Measurements from ENCODE around the gene HMG20A.

HMG20A gene

DNA sequence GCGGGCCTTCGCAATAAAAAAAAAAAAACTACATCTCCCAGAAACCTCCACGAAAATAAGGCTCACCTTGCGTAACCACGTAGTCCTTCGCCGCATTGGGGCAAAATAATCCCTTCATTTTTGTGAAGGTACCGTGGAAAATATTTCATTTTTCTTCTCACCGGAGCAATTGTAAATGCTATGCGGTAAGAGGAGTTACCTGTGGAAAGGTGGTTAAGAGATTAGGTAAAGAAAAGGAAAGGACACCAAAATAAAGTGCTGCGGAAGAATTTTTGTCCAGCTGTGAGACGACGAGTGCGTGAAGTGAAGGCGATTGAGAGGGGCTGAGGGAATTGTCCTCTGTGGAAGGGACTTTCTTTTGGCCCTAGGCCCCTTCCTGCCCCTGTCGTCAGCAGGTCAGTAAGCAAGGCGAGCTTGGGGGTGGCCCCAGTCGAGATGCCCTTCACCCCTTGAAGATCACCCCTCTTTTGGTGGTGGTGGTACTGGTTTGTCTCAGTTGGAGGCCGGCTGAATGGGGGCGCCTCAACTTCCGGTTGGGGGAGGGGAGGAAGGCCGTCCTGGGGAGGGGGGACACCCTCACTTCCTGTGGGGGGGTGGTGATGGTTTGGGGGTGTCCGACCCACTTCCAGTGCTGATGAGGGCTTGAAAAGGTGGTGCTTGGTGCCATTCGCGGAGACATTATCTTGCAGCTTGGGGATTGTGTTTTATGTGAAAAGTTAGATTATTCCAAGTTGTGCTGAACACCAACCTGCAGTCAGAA, at the start of gene HMG20A:
HMG20A (plus strand) TSS at position 279 of the 760 bp plus-strand sequence. CDS start 37,520 bp downstream, outside the sequence.
- in situ Hi-C loops (cut with HindIII; ENCODE audit: low pct_unique_long_range_greater_than_20kb, low sequenced_read_pairs): no loop called here
- 0 out of 2 replicates have a peak, but pooled peaks have one; percentile 15 for TF ChIP-seq JUND (IDR thresholded peaks at IDR 0.05; ENCODE audit: low read depth)
- peak; percentile 45 to 89 for DNase-seq (ENCODE audit: low read depth in 1 of 2, low spot score in 1 of 2)

DNA sequence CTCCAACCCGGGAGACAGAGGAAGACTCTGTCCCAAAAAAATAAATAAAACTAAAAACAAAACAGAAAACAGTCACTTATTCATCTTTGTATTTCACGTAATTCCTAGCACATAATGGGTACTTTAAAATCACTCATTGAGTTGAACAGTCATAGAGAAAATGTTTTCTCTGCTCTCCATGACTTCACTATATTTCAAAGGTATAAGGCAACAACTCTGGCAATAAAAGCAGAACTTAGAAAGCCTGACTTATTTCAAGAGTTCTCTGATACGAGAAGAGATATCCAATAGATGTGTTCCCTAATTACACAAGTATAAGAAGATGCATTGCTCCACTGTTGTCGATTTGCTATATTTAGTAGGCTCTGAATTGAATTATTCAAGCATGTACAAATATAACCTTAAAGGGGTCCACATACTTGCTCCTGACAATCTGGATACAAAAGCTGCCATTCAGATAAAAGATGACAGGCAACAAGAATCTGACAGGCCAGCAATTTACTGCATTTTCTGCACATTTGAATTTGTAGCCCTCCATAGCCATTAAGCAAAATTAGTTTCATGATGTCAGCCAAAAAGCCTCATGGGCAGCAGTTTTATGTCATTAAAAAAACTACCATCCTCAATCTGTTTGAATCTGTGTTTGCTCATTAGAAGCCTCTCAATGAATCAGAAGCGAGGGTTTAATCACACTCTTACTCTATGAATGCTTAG, 48.7 kb upstream of the HMG20A start:
- no peak for TF ChIP-seq JUND (IDR thresholded peaks at IDR 0.05; ENCODE audit: low read depth)
- no peak for DNase-seq (ENCODE audit: low read depth in 1 of 2, low spot score in 1 of 2)
- in situ Hi-C loops (cut with HindIII; ENCODE audit: low pct_unique_long_range_greater_than_20kb, low sequenced_read_pairs): no loop called here

DNA sequence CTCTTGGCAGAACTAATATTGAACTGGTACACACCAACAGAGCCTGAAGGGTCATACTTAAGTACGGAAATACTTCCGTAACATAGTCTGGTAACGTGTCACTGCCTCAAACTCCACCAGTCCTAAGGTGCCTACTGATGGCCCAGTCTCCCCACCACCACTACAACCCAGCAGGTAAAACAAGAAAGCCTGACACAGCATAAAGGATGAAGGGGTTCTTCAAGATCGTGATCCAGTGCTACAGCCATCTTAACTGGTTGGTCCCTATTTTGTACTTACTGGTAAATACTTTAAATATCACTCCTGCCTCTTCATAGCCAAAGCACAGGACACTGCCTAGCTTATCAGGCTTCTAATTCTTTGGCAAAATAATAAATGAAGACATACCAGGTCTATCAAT, 47.2 kb upstream of the HMG20A start:
- in situ Hi-C loops (cut with HindIII; ENCODE audit: low pct_unique_long_range_greater_than_20kb, low sequenced_read_pairs): no loop called here
- TF ChIP-seq JUND (IDR thresholded peaks at IDR 0.05; ENCODE audit: low read depth): no peak
- no peak for DNase-seq (ENCODE audit: low read depth in 1 of 2, low spot score in 1 of 2)

- TF ChIP-seq JUND (IDR thresholded peaks at IDR 0.05; ENCODE audit: low read depth): no peak
- in situ Hi-C loops (cut with HindIII; ENCODE audit: low pct_unique_long_range_greater_than_20kb, low sequenced_read_pairs): no loop called here
- no peak for DNase-seq (ENCODE audit: low read depth in 1 of 2, low spot score in 1 of 2)
Observed at GRCh38 chr15:77375133-77375532, 45.6 kb upstream of the HMG20A start.

GRCh38 chr15:77376770-77377169, 43.9 kb upstream of the HMG20A start:
- in situ Hi-C loops (cut with HindIII; ENCODE audit: low pct_unique_long_range_greater_than_20kb, low sequenced_read_pairs): no loop called here
- peak; percentile 41 to 74 for DNase-seq (ENCODE audit: low read depth in 1 of 2, low spot score in 1 of 2)
- TF ChIP-seq JUND (IDR thresholded peaks at IDR 0.05; ENCODE audit: low read depth): no peak

DNA sequence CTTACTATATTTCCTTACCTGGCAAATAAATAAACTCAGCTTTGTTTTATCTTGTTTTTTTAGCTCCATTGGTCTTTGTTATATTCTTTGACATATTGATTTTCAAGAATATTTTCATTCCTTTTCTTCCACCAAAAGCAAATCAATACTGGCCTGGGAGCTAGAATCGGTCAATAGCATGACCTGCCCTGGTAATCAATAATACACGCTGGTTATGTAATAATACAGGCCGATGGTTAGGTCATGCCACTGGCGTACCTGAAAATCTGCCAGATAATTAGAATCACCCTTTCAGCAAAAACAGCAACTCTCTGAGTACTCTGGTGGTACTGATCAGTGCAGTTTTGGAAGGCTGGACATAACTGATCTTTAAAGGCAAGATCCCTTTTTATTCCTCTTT, 40.7 kb upstream of the HMG20A start:
- in situ Hi-C loops (cut with HindIII; ENCODE audit: low pct_unique_long_range_greater_than_20kb, low sequenced_read_pairs): no loop called here
- DNase-seq (ENCODE audit: low read depth in 1 of 2, low spot score in 1 of 2): no peak
- no peak for TF ChIP-seq JUND (IDR thresholded peaks at IDR 0.05; ENCODE audit: low read depth)

GRCh38 chr15:77384086-77384485, 36.6 kb upstream of the HMG20A start:
- no peak for TF ChIP-seq JUND (IDR thresholded peaks at IDR 0.05; ENCODE audit: low read depth)
- no peak for DNase-seq (ENCODE audit: low read depth in 1 of 2, low spot score in 1 of 2)
- in situ Hi-C loops (cut with HindIII; ENCODE audit: low pct_unique_long_range_greater_than_20kb, low sequenced_read_pairs): no loop called here

DNA sequence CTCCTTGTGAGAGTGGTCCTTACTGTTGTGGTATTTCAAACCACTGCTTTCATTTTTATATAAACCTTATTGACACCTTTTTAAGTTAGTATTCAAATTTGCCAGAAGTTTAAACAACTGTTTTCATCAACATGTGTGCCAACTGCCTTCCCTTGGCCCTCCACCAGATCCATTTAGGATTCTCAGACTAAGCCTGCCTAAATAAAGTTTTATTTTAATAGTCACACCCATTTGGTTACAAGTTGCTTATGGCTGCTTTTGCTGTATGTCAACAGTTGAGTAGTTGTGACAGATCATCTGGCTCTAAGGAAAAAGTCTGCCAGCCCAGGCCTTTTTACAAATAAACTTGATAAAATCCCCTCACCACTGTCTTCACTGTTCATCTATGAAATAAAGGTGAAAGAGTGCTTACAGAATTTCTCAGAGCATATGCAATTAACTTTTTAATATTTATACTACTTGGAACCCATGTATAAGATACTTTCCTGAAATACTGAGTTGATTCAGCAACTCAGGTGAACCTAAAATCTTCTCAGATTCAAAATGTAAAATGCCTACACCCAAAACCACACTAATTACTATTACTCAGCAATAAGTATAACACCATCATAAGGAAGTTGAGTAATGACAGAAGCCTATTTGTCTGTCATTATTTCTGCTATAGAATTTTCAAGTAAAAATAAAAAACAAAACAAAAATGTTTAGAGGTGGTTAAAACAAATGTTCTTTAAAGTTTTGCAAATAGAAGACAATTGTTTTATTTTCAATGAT, 35.9 kb upstream of the HMG20A start:
- TF ChIP-seq JUND (IDR thresholded peaks at IDR 0.05; ENCODE audit: low read depth): no peak
- in situ Hi-C loops (cut with HindIII; ENCODE audit: low pct_unique_long_range_greater_than_20kb, low sequenced_read_pairs): no loop called here
- DNase-seq (ENCODE audit: low read depth in 1 of 2, low spot score in 1 of 2): no peak

DNA sequence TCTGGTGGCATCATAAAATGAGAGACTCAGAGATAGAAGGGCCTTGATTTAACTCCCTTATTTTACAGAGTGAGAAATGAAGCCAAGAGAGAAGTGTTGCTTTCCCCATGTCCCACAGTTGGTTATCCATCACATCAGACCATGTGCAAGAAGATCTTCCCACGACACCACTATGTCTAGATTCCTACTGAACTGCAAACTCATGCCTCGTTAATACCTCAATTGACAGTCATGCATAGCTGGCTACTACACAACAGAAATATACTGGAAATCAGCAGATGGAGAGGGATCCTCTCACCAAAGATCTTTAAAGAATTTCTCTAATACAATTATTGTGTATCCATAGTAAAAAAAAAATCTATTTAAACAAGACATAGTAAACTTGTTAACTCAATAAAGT, 34.1 kb upstream of the HMG20A start:
- no peak for DNase-seq (ENCODE audit: low read depth in 1 of 2, low spot score in 1 of 2)
- TF ChIP-seq JUND (IDR thresholded peaks at IDR 0.05; ENCODE audit: low read depth): no peak
- in situ Hi-C loops (cut with HindIII; ENCODE audit: low pct_unique_long_range_greater_than_20kb, low sequenced_read_pairs): no loop called here

DNA sequence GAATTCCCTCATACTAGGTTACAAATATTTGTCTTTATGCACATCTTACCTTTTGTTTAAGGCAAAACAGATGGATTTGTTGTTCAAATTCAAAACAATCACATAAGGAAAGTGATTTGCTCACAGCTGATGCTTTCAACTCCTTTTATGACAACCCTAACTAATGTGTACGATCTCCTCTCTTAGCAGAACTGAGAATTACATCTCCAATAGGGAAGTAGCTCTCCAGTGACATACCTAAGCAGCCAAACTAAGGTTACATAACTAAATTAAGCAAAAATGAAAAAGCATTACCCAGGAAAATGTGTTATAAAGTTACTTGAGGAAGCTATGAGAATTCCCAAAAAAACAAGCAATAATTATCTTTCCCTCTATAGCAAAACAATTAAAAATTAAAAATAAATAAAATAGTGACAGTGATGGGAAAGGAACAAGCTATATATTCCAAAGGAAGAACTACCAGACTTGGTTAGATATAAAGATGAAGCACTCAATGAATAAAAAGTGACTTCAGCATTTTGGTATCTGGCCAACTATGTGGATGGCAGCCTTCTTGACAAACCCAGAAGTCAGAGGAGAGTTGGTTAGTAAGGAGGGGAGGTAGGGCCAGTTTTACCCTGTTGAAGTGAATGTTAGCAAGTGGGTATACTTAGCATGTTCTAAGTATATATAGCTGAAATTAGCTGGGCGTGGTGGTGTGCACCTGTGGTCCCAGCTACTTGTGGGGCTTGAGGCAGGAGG, 33.2 kb upstream of the HMG20A start:
- DNase-seq (ENCODE audit: low read depth in 1 of 2, low spot score in 1 of 2): no peak
- TF ChIP-seq JUND (IDR thresholded peaks at IDR 0.05; ENCODE audit: low read depth): no peak
- in situ Hi-C loops (cut with HindIII; ENCODE audit: low pct_unique_long_range_greater_than_20kb, low sequenced_read_pairs): no loop called here

- no peak for DNase-seq (ENCODE audit: low read depth in 1 of 2, low spot score in 1 of 2)
- no peak for TF ChIP-seq JUND (IDR thresholded peaks at IDR 0.05; ENCODE audit: low read depth)
- in situ Hi-C loops (cut with HindIII; ENCODE audit: low pct_unique_long_range_greater_than_20kb, low sequenced_read_pairs): no loop called here
Observed at GRCh38 chr15:77391372-77391951, 29.2 kb upstream of the HMG20A start.

Data from T47D (cell line).